IMR-90 (cell line): ENCODE results near the gene STARD10. TPM values are rescaled to one million over a fixed set of nuclear protein-coding genes. Genes with fewer than 3 reads are reported as not detected.

Experiments
- ATAC-seq: fragments of 200-7000 bp; cut with Tn5 transposase; 2 replicates; pipeline ENCODE4 v1.9.1; 2020; ENCODE audit warnings: low read depth, mild to moderate bottlenecking, moderate library complexity
- BruUV-seq: library from RNA; stranded (reverse); fragments of 400-500 nt; replicated peaks from 2 replicates; lab custom pipeline; 2021; lab: Mats Ljungman, UMichigan
- CTCF ChIA-PET: fragments of 300-600 bp; formaldehyde crosslinking; extraction: SDS; loops from one replicate; lab custom pipeline; 2021; ENCODE audit warnings: antibody characterized with exemption; lab: Yijun Ruan, JAX
- POLR2A ChIA-PET: fragments of 300-600 bp; sonication (Branson Sonifier 250); formaldehyde crosslinking; loops from one replicate; lab custom pipeline; 2022; ENCODE audit warnings: antibody characterized with exemption; ENCODE audit not compliant: unreplicated experiment; lab: Charles Lee
- DNase-seq: peaks from one replicate; pipeline ENCODE4 v3.0.0; 2013
- H2AFZ ChIP-seq: replicated peaks from 2 replicates; pipeline ENCODE3; 2013; ENCODE audit warnings: low read length, mild to moderate bottlenecking; ENCODE audit not compliant: poor library complexity
- H2AK5ac ChIP-seq: 2 replicates; pipeline ENCODE4 v1.6.1; 2013; ENCODE audit warnings: low read depth, low read length, inconsistent platforms
- H2AK9ac ChIP-seq: replicated peaks from 2 replicates; pipeline ENCODE3; 2013; ENCODE audit warnings: mild to moderate bottlenecking, low read depth, low read length, moderate library complexity; ENCODE audit not compliant: poor library complexity
- H2BK120ac ChIP-seq: 2 replicates; pipeline ENCODE4 v1.6.1; 2013; ENCODE audit warnings: low read depth, low read length, inconsistent platforms
- H2BK15ac ChIP-seq: 3 replicates; pipeline ENCODE4 v1.6.1; 2013; ENCODE audit warnings: low read depth, low read length, inconsistent platforms
- H2BK20ac ChIP-seq: 2 replicates; pipeline ENCODE4 v1.6.1; 2013; ENCODE audit warnings: low read depth, mild to moderate bottlenecking, inconsistent platforms, low read length, moderate library complexity
- H2BK5ac ChIP-seq: 2 replicates; pipeline ENCODE4 v1.6.1; 2013; ENCODE audit warnings: mild to moderate bottlenecking, low read depth, low read length, inconsistent platforms; ENCODE audit not compliant: poor library complexity, severe bottlenecking
- H3K14ac ChIP-seq: replicated peaks from 2 replicates; pipeline ENCODE4 v1.6.1; 2013; ENCODE audit warnings: low read depth, low read length, inconsistent platforms
- H3K18ac ChIP-seq: 2 replicates; pipeline ENCODE4 v1.6.1; 2013; ENCODE audit warnings: low read depth, low read length, control low read depth
- H3K23ac ChIP-seq: 2 replicates; pipeline ENCODE4 v1.6.1; 2013; ENCODE audit warnings: low read depth, low read length, inconsistent platforms
- H3K27ac ChIP-seq: 2 replicates; pipeline ENCODE4 v1.5.1; 2013; ENCODE audit warnings: mild to moderate bottlenecking, control low read depth, low read length; ENCODE audit not compliant: insufficient read depth
- H3K27me3 ChIP-seq: 2 replicates; pipeline ENCODE4 v1.6.1; 2013; ENCODE audit warnings: low read length; ENCODE audit not compliant: control insufficient read depth, insufficient read depth
- H3K36me3 ChIP-seq: 2 replicates; pipeline ENCODE4 v1.6.1; 2013; ENCODE audit warnings: low read length, mixed read lengths; ENCODE audit not compliant: control insufficient read depth, insufficient read depth
- H3K4ac ChIP-seq: 2 replicates; pipeline ENCODE4 v1.6.1; 2013; ENCODE audit warnings: low read depth, low read length, inconsistent platforms
- H3K4me1 ChIP-seq: 2 replicates; pipeline ENCODE4 v1.6.1; 2013; ENCODE audit warnings: low read length, mixed read lengths; ENCODE audit not compliant: control insufficient read depth, insufficient read depth
- H3K4me2 ChIP-seq: 2 replicates; pipeline ENCODE4 v1.6.1; 2013; ENCODE audit warnings: low read depth, mild to moderate bottlenecking, control low read depth, low read length, moderate library complexity
- H3K4me3 ChIP-seq: 2 replicates; pipeline ENCODE4 v1.5.1; 2013; ENCODE audit warnings: low read depth, mild to moderate bottlenecking, control low read depth, low read length, moderate library complexity; ENCODE audit not compliant: insufficient read depth
- H3K56ac ChIP-seq: 2 replicates; pipeline ENCODE4 v1.6.1; 2013; ENCODE audit warnings: low read length, inconsistent platforms; ENCODE audit not compliant: insufficient read depth; ENCODE audit errors: extremely low read depth
- H3K79me1 ChIP-seq, 2 experiments: 2 replicates each; pipeline ENCODE4 v1.6.1; 2013; ENCODE audit warnings: low read length in 2 of 2, inconsistent platforms in 1 of 2, low read depth in 1 of 2
- H3K9ac ChIP-seq: 2 replicates; pipeline ENCODE4 v1.6.1; 2013; ENCODE audit warnings: low read depth, low read length, control low read depth
- H3K9me1 ChIP-seq: 2 replicates; pipeline ENCODE4 v1.6.1; 2013; ENCODE audit warnings: low read length, inconsistent platforms; ENCODE audit not compliant: insufficient read depth
- H3K9me3 ChIP-seq: 2 replicates; pipeline ENCODE4 v1.6.1; 2013; ENCODE audit warnings: low read length; ENCODE audit not compliant: control insufficient read depth, insufficient read depth
- H4K20me1 ChIP-seq: 2 replicates; pipeline ENCODE4 v1.6.1; 2013; ENCODE audit warnings: low read length, inconsistent platforms; ENCODE audit not compliant: insufficient read depth
- H4K5ac ChIP-seq: 2 replicates; pipeline ENCODE4 v1.6.1; 2013; ENCODE audit warnings: mild to moderate bottlenecking, low read depth, low read length, control low read depth
- H4K8ac ChIP-seq, 2 experiments: 2 replicates each; pipeline ENCODE4 v1.6.1; 2013; ENCODE audit warnings: low read depth in 2 of 2, low read length in 2 of 2, control low read depth in 1 of 2, inconsistent platforms in 1 of 2
- H4K91ac ChIP-seq: 2 replicates; pipeline ENCODE4 v1.6.1; 2013; ENCODE audit warnings: low read depth, low read length, inconsistent platforms; ENCODE audit not compliant: insufficient read depth
- BHLHE40 ChIP-seq: fragments of 150-350 bp; IDR thresholded peaks from 2 replicates; pipeline ENCODE4 v1.6.1; 2016; ENCODE audit warnings: mild to moderate bottlenecking, low read depth, low read length
- CHD1 ChIP-seq: IDR thresholded peaks from 2 replicates; pipeline ENCODE4 v1.6.1; 2012; ENCODE audit warnings: low read depth, low read length, improper control_type of control experiment
- CTCF ChIP-seq: conservative IDR thresholded peaks from 2 replicates; pipeline ENCODE4 v1.5.1; 2012; ENCODE audit warnings: mild to moderate bottlenecking, low read depth, low read length, improper control_type of control experiment
- ELK1 ChIP-seq: fragments of 150-350 bp; IDR thresholded peaks from 2 replicates; pipeline ENCODE4 v1.6.1; 2016; ENCODE audit warnings: low read depth, mild to moderate bottlenecking, low read length, moderate library complexity, borderline replicate concordance
- MAFK ChIP-seq: IDR thresholded peaks from 2 replicates; pipeline ENCODE4 v1.6.1; 2012; ENCODE audit warnings: low read depth, low read length, improper control_type of control experiment
- MAZ ChIP-seq: IDR thresholded peaks from 2 replicates; pipeline ENCODE4 v1.6.1; 2012; ENCODE audit warnings: low read depth, mild to moderate bottlenecking, low read length, improper control_type of control experiment, moderate library complexity, borderline replicate concordance
- MXI1 ChIP-seq: IDR thresholded peaks from 2 replicates; pipeline ENCODE4 v1.6.1; 2012; ENCODE audit warnings: low read depth, mild to moderate bottlenecking, low read length, moderate library complexity, borderline replicate concordance
- NFE2L2 ChIP-seq: fragments of 150-350 bp; IDR thresholded peaks from 2 replicates; pipeline ENCODE4 v1.6.1; 2016; ENCODE audit warnings: low read depth, mild to moderate bottlenecking, low read length
- RAD21 ChIP-seq: IDR thresholded peaks from 2 replicates; pipeline ENCODE4 v1.6.1; 2012; ENCODE audit warnings: low read length, improper control_type of control experiment
- RCOR1 ChIP-seq: IDR thresholded peaks from 2 replicates; pipeline ENCODE4 v1.6.1; 2012; ENCODE audit warnings: mild to moderate bottlenecking, low read length, improper control_type of control experiment; ENCODE audit not compliant: insufficient replicate concordance
- RFX5 ChIP-seq: IDR thresholded peaks from 2 replicates; pipeline ENCODE4 v1.8.0; 2012; ENCODE audit warnings: low read depth, mild to moderate bottlenecking, low read length, moderate library complexity
- SMC3 ChIP-seq: fragments of 150-350 bp; IDR thresholded peaks from 2 replicates; pipeline ENCODE4 v1.6.1; 2016; ENCODE audit warnings: low read depth, mild to moderate bottlenecking, antibody characterized with exemption, low read length, moderate library complexity
- USF2 ChIP-seq: fragments of 150-350 bp; IDR thresholded peaks from 2 replicates; pipeline ENCODE4 v1.6.1; 2017; ENCODE audit warnings: mild to moderate bottlenecking, antibody characterized with exemption, low read length, low read depth
- WGBS, 2 experiments: methylation state at CpG; one replicate each; pipeline versions ENCODE4 v1.1.5 to v1.1.7; 2013; ENCODE audit warnings: missing lambda C conversion rate in 2 of 2; ENCODE audit not compliant: insufficient read length in 1 of 2; ENCODE audit errors: extremely low coverage in 2 of 2; 5-methylcytosine and 5-hydroxymethylcytosine counted together
- dilution Hi-C: fragments of 300-500 bp; cut with HindIII; formaldehyde crosslinking; loops from one replicate; pipeline ENCODE4 v1.14.3; 2018; ENCODE audit warnings: low sequenced_read_pairs; ENCODE audit not compliant: unreplicated experiment
- in situ Hi-C: fragments of 300-500 bp; cut with MboI; formaldehyde crosslinking; loops from 3 replicates; pipeline ENCODE4 v1.14.3; 2019; ENCODE audit warnings: low sequenced_read_pairs, inconsistent platforms, mixed read lengths
- intact Hi-C: fragments of 100-400 bp; cut with micrococcal nuclease; formaldehyde crosslinking; loops from 2 replicates; pipeline ENCODE4 v1.10.0; 2022
- polyA plus RNA-seq, 3 experiments: library from polyadenylated mRNA; depleted of rRNA; stranded (reverse); fragments of >200 nt; gene quantifications; 2 replicates each; pipeline ENCODE4 v1.2.3, GENCODE V29; 2012; ENCODE audit warnings: low replicate concordance in 1 of 3
- total RNA-seq: library from RNA; depleted of rRNA; stranded (reverse); fragments of >200 nt; gene quantifications from 2 replicates; pipeline ENCODE4 v1.2.3, GENCODE V29; 2012

The STARD10 gene
- total and polyA plus RNA-seq, 2 of the 4 experiments (the other 2 are of a cell fraction), result 23.8 to 37.4 TPM

- H4K91ac ChIP-seq, result no peak overlapping the region
- H3K4me3 ChIP-seq, result no peak overlapping the region
- H3K18ac ChIP-seq, result no peak overlapping the region
- no peaks in the 10 kb centered on the region for H3K9me3 ChIP-seq
- no peak overlapping the region for H3K4me2 ChIP-seq
- H3K27me3 ChIP-seq, result no peaks in the 10 kb centered on the region
- no peak overlapping the region for H2BK5ac ChIP-seq
- no peak overlapping the region for H3K56ac ChIP-seq
- no peak overlapping the region for H4K5ac ChIP-seq
- H2BK15ac ChIP-seq, result no peak overlapping the region
- H3K9me1 ChIP-seq, result peaks cover 13% of the 10 kb centered on the region; the same call in 1 of the 2 replicates
- no peak overlapping the region for H2BK20ac ChIP-seq
- no peak overlapping the region for H3K14ac ChIP-seq
- H3K27ac ChIP-seq, result no peak overlapping the region
- intact Hi-C loops (no loop called here), in situ Hi-C loops (no loop called here), dilution Hi-C loops (no loop called here)
- peaks cover 16% of the 10 kb centered on the region for H3K4me1 ChIP-seq
- H3K9ac ChIP-seq, result no peak overlapping the region
- DNase-seq (peak; percentile 46), ATAC-seq (no peak)
- no peak overlapping the region for H2AFZ ChIP-seq
- no peak for TF ChIP-seq BHLHE40
- TF ChIP-seq USF2, result no peak
- no peak for TF ChIP-seq CHD1
- no peak for TF ChIP-seq RAD21
- no peak for TF ChIP-seq CTCF
- no peak for TF ChIP-seq NFE2L2
- TF ChIP-seq MAZ, result no peak
- no peak for TF ChIP-seq MAFK
- no peak for TF ChIP-seq SMC3
- no peak for TF ChIP-seq RCOR1
- TF ChIP-seq ELK1, result no peak
- no peak for TF ChIP-seq MXI1
- no peak for TF ChIP-seq RFX5
- H2BK120ac ChIP-seq, result no peak overlapping the region
- BruUV-seq, result no TSS peak
- ChIA-PET POLR2A (no interaction called here), CTCF (no interaction called here)
- 100% methylated on average over 2 of the region's 4 CpGs; no CpG with 5 or more reads in 1 of the 2 experiments for WGBS, 2 experiments
- no peak overlapping the region for H2AK5ac ChIP-seq
- peaks cover 3% of the 10 kb centered on the region; the same call in 1 of the 2 replicates for H3K36me3 ChIP-seq
- no peak overlapping the region for H4K8ac ChIP-seq
- no peak overlapping the region for H3K4ac ChIP-seq
- no peak overlapping the region for H2AK9ac ChIP-seq
- peaks cover 9 to 28% of the 10 kb centered on the region in 2 experiments; a peak in 3 of 4 replicates for H3K79me1 ChIP-seq
- no peak overlapping the region for H3K23ac ChIP-seq
- no peaks in the 10 kb centered on the region for H4K20me1 ChIP-seq
These were observed 14.5 kb upstream of the STARD10 start for GRCh38 chr11:72808331-72808798.
